GM12878 (cell line): ENCODE measurements around the gene ANKDD1A. TPM values are rescaled to one million over a fixed set of nuclear protein-coding genes. Genes with fewer than 3 reads are reported as not detected.

ENCODE experiments used
- CBFB ChIP-seq: IDR thresholded peaks from 2 replicates; pipeline ENCODE4 v1.6.1; 2016; ENCODE audit warnings: antibody characterized with exemption, low read depth
- CEBPZ ChIP-seq: fragments of 150-350 bp; IDR thresholded peaks from 2 replicates; pipeline ENCODE4 v1.6.1; 2016; ENCODE audit warnings: low read depth, low read length
- EED ChIP-seq: sonication (generic); IDR thresholded peaks from 2 replicates; pipeline ENCODE4 v1.6.1; 2016; ENCODE audit warnings: antibody characterized with exemption, low read depth
- EP300 ChIP-seq, 2 experiments: fragments of 150-350 bp in 1 of 2; IDR thresholded peaks; 2 replicates each; pipeline ENCODE4 v1.6.1; 2011 to 2012; ENCODE audit warnings: low read depth in 2 of 2, low read length in 2 of 2, borderline replicate concordance in 1 of 2, improper control_type of control experiment in 1 of 2, inconsistent platforms in 1 of 2; ENCODE audit not compliant: control insufficient read depth in 1 of 2
- JUND ChIP-seq: IDR thresholded peaks from 2 replicates; pipeline ENCODE4 v1.6.1; 2012; ENCODE audit warnings: low read depth, mild to moderate bottlenecking, low read length, improper control_type of control experiment, moderate library complexity
- MTA3 ChIP-seq: IDR thresholded peaks from 2 replicates; pipeline ENCODE4 v1.6.1; 2012; ENCODE audit warnings: low read length, inconsistent platforms, borderline replicate concordance
- PAX8 ChIP-seq: fragments of 450-650 bp; IDR thresholded peaks from 2 replicates; pipeline ENCODE4 v1.6.1; 2017; ENCODE audit warnings: mild to moderate bottlenecking, moderate library complexity
- POLR2AphosphoS5 ChIP-seq: IDR thresholded peaks from 2 replicates; pipeline ENCODE4 v1.6.1; 2011; ENCODE audit warnings: mild to moderate bottlenecking, low read length, inconsistent platforms
- POU2F2 ChIP-seq: IDR thresholded peaks from 3 replicates; pipeline ENCODE4 v1.6.1; 2011; ENCODE audit warnings: low read depth, mild to moderate bottlenecking, low read length, borderline replicate concordance
- RAD21 ChIP-seq: IDR thresholded peaks from 2 replicates; pipeline ENCODE4 v1.6.1; 2011; ENCODE audit warnings: mild to moderate bottlenecking, low read depth, low read length, moderate library complexity; ENCODE audit not compliant: insufficient read depth
- RCOR1 ChIP-seq: conservative IDR thresholded peaks from 2 replicates; pipeline ENCODE4 v1.6.1; 2012; ENCODE audit warnings: low read depth, low read length, improper control_type of control experiment
- SREBF1 ChIP-seq: IDR thresholded peaks from 2 replicates; pipeline ENCODE4 v1.6.1; 2012; ENCODE audit warnings: mild to moderate bottlenecking, low read length
- STAT1 ChIP-seq: fragments of 450-650 bp; conservative IDR thresholded peaks from 2 replicates; pipeline ENCODE4 v1.6.1; 2014; ENCODE audit warnings: antibody characterized with exemption, mild to moderate bottlenecking
- SUPT20H ChIP-seq: IDR thresholded peaks from 2 replicates; pipeline ENCODE4 v1.6.1; 2011; ENCODE audit warnings: low read depth, mild to moderate bottlenecking, low read length, moderate library complexity, borderline replicate concordance; ENCODE audit not compliant: control insufficient read depth
- TCF12 ChIP-seq: IDR thresholded peaks from 2 replicates; pipeline ENCODE4 v1.6.1; 2011; ENCODE audit warnings: low read depth, mild to moderate bottlenecking, low read length
- ZNF274 ChIP-seq: IDR thresholded peaks from one replicate; pipeline ENCODE4 v1.8.0; 2011; ENCODE audit not compliant: insufficient read length, insufficient read depth
- polyA plus RNA-seq, 11 experiments: library from polyadenylated mRNA; depleted of rRNA in 4 of 11; unstranded in 6 of 11; stranded (reverse) in 5 of 11; fragments of >200 nt; fragmentation: Nextera tagmentation in 4 of 11; fragmentation: Illumina TruSeq in 1 of 11; extraction: Ambion mirVana in 4 of 11; extraction: Trizol in 1 of 11; gene quantifications; 1 replicate in 1 of 11; 2 replicates in 10 of 11; pipeline versions ENCODE4 v1.2.1 to v1.2.3, GENCODE V29; 2011 to 2016; ENCODE audit warnings: inconsistent platforms in 2 of 11, missing spikeins in 2 of 11, low read depth in 1 of 11
- total RNA-seq, 4 experiments: library from RNA; depleted of rRNA in 3 of 4; stranded (reverse); fragments of >200 nt in 3 of 4; fragmentation: Illumina TruSeq in 1 of 4; extraction: Trizol in 1 of 4; gene quantifications; 2 replicates each; pipeline versions ENCODE4 v1.2.1 to v1.2.3, GENCODE V29; 2013 to 2021
- TF ChIP-seq, protein P1 (sequence below): fragments of 450-650 bp; IDR thresholded peaks from 2 replicates; pipeline ENCODE4 v1.6.1; 2018; ENCODE audit warnings: mild to moderate bottlenecking, low read depth, moderate library complexity; ENCODE audit not compliant: partially characterized antibody
- TF ChIP-seq, protein P2 (sequence below): IDR thresholded peaks from 2 replicates; pipeline ENCODE4 v1.6.1; 2012; ENCODE audit warnings: low read depth, low read length, improper control_type of control experiment
- TF ChIP-seq, protein P3 (sequence below): fragments of 150-350 bp; IDR thresholded peaks from 2 replicates; pipeline ENCODE4 v1.6.1; 2014; ENCODE audit warnings: mild to moderate bottlenecking, low read depth, low read length

The ANKDD1A gene
- total and polyA plus RNA-seq, 10 of the 15 experiments (the other 5 are each of a cell fraction or from before 2014, with no cell fraction given): 1.5 to 6.6 (median 4.1) TPM

DNA sequence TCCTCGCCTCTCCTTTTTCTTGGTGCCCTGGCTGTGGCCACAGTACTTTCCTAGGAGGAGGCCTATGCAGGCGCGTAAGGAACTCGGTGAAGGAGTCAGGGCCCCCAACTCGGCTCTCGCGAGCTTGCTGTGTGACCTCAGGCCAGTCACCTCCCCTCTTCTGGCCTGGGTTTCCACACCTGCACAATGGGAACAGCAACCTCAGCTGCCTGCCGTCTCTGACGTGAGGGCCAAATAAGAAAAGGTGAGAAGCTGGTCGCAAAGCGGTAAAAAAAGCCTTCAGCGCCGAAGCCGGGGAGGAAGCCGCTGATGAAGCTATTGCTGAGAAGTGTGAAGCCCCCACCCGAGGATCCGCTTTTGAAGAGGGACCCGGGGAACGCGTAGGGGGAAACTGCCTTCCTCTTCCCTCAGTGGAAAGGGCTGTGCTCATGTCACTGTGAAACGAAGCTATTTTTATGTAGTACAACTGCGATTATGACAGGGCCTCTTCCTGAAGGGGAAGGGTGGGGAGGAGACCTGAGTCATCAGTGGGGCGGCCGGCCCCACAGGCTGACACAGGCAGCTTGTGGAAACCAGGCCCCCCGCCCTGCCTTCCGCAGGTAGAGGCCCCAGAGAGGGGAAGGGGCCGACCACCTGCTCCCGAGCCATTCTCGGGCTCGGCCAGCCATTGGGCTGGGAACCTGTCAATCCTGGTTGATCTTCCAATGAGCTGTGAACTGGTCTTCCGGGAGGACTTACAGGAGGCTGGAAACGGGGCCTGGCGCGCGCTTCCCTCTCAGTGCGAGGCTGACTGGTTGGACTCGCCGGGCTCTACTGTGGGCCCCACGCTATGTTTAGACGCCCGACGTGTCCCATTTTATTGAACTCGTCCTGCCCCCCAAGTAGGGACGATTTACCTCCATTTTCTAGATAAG, 18.0 kb upstream of the ANKDD1A start (continued):
- TF ChIP-seq SREBF1 (no peak; the same call in 1 of the 2 replicates), JUND (peak; percentile 71; the same call in 1 of the 2 replicates), SUPT20H (no peak), ZNF274 (no peak), RAD21 (no peak; the same call in 1 of the 2 replicates), TCF12 (0 out of 2 replicates have a peak, but pooled peaks have one; percentile 26), CEBPZ (peak; percentile 16; the same call in 1 of the 2 replicates), PAX8 (no peak), POLR2AphosphoS5 (peak; percentile 91), MTA3 (no peak), STAT1 (no peak), EP300 (IDR thresholded peaks at IDR 0.05; ENCODE audit: borderline replicate concordance in 1 of 2, control insufficient read depth in 1 of 2, low read depth in 2 of 2, low read length in 2 of 2) (peak in 1 of 2 experiments; percentile 72; a peak in 2 of 4 replicates), POU2F2 (peak; percentile 72; the same call in 2 of the 3 replicates), EED (peak; percentile 94), CBFB (peak; percentile 63; the same call in 1 of the 2 replicates), RCOR1 (no peak)
- TF ChIP-seq, protein P1, sequence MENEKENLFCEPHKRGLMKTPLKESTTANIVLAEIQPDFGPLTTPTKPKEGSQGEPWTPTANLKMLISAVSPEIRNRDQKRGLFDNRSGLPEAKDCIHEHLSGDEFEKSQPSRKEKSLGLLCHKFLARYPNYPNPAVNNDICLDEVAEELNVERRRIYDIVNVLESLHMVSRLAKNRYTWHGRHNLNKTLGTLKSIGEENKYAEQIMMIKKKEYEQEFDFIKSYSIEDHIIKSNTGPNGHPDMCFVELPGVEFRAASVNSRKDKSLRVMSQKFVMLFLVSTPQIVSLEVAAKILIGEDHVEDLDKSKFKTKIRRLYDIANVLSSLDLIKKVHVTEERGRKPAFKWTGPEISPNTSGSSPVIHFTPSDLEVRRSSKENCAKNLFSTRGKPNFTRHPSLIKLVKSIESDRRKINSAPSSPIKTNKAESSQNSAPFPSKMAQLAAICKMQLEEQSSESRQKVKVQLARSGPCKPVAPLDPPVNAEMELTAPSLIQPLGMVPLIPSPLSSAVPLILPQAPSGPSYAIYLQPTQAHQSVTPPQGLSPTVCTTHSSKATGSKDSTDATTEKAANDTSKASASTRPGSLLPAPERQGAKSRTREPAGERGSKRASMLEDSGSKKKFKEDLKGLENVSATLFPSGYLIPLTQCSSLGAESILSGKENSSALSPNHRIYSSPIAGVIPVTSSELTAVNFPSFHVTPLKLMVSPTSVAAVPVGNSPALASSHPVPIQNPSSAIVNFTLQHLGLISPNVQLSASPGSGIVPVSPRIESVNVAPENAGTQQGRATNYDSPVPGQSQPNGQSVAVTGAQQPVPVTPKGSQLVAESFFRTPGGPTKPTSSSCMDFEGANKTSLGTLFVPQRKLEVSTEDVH: peak; percentile 43
- TF ChIP-seq, protein P2, sequence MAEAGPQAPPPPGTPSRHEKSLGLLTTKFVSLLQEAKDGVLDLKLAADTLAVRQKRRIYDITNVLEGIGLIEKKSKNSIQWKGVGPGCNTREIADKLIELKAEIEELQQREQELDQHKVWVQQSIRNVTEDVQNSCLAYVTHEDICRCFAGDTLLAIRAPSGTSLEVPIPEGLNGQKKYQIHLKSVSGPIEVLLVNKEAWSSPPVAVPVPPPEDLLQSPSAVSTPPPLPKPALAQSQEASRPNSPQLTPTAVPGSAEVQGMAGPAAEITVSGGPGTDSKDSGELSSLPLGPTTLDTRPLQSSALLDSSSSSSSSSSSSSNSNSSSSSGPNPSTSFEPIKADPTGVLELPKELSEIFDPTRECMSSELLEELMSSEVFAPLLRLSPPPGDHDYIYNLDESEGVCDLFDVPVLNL: no peak
- TF ChIP-seq, protein P3, sequence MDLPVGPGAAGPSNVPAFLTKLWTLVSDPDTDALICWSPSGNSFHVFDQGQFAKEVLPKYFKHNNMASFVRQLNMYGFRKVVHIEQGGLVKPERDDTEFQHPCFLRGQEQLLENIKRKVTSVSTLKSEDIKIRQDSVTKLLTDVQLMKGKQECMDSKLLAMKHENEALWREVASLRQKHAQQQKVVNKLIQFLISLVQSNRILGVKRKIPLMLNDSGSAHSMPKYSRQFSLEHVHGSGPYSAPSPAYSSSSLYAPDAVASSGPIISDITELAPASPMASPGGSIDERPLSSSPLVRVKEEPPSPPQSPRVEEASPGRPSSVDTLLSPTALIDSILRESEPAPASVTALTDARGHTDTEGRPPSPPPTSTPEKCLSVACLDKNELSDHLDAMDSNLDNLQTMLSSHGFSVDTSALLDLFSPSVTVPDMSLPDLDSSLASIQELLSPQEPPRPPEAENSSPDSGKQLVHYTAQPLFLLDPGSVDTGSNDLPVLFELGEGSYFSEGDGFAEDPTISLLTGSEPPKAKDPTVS: 0 out of 2 replicates have a peak, but pooled peaks have one; percentile 17
